ENCODE data around the gene LPIN2. TPM values are rescaled to one million over a fixed set of nuclear protein-coding genes. Genes with fewer than 3 reads are reported as not detected.

LPIN2 gene
- 50.1 TPM for total RNA-seq

DNA sequence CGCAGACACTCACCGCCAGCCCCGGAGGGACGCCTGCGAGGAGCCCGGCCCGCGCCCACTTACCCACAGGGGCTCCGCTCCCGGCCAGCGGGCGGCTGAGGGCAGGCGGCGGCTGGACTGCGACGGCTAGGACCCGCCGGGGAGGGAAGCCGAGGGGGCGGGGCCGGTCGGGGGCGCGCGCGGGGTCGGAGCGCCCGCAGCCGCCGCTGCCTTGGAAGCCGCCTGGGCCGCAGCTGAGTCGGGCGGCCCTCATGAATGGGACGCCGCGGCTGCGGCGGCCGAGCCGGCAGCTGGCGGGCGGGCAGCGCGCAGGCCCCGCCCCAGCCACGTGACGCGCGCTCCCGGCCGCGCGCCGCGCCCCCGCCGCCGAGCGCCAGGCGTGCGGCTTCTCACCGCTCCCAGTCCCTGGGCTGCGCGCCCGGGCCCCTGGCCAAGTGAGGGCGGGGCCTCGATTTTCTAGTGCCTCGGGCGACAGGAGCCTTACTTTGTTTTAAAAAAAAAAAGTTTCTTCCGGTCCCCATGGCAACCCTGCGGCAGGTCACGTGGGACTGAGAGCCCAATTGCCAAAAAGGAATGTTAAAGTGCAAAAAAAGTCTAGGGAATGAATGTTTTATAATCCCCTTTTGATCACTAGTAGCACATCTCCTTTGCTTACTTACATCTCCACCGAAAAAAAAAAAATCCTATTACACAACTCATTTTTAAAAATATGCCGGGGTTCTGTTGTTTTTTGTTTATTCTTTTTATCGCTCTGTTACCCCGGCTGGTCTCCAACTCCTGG, at the start of gene LPIN2:
Gene LPIN2, minus strand, starts transcription at position 121 of the 781 bp plus-strand sequence. CDS start 52,304 bp downstream, outside the sequence.

Small RNAs within 50 kb of the gene (small RNA-seq; reads per million reads assigned to genes)
- not detected for gene RF00156 (ENCODE audit: low replicate concordance)

Other genes starting within 250 kb of the LPIN2 start
- gene EMILIN2, start 166.1 kb downstream of the LPIN2 start, total RNA-seq: 23.2 TPM
- 92.8 TPM for gene MYOM1, start 206.8 kb upstream of the LPIN2 start, total RNA-seq
- gene MYL12A, start 234.7 kb upstream of the LPIN2 start, total RNA-seq: 320 TPM
- 292 TPM for gene MYL12B, start 249.0 kb upstream of the LPIN2 start, total RNA-seq

All from metanephros (tissue), 2 donors.